ENCODE results near the gene ANKRD55. TPM values are rescaled to one million over a fixed set of nuclear protein-coding genes. Genes with fewer than 3 reads are reported as not detected.
"Not testable (repeated sequence)": the region's sequence is repeated elsewhere in the genome, so short reads cannot be mapped to it uniquely, and the experiment has no call there.

Gene ANKRD55
- total RNA-seq, 1 experiment from 2014 or later = not detected

DNA sequence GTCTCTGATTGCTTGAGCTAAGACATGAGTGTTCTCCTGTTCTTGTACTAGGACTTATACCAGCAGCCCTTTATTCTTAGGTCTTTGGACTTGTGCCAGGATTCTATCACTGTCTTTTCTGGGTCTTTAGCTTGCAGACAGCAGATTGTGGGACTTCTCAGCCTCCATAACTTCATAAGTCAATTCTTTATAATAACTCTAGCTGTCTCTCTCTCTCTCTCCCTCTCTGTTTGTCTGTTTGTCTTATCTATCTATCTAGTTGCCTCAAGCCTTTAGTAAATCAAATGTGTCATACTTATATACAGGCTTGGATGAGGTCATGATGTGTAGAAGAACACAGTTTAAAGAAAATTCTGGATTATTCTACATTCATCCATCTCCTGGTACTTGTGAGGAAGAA is 11.5 kb upstream of the ANKRD55 start:
- Mint-ChIP-seq H3K4me1 (no peaks in the 10 kb centered on the region), H3K27ac (no peak overlapping the region), H3K4me3 (no peak overlapping the region), H3K9me3 (peaks cover 44% of the 10 kb centered on the region), H3K27me3 (ENCODE audit: low read depth) (peaks cover 6% of the 10 kb centered on the region; the same call in 1 of the 2 replicates), H3K36me3 (peaks cover 23% of the 10 kb centered on the region)
- TF ChIP-seq ZMAT4 (CRISPR knock-in tag; IDR thresholded peaks at IDR 0.05) (no peak), NR1H2 (CRISPR knock-in tag; IDR thresholded peaks at IDR 0.05) (no peak), JUN (CRISPR knock-in tag; IDR thresholded peaks at IDR 0.05) (no peak), ATF1 (CRISPR knock-in tag; IDR thresholded peaks at IDR 0.05) (no peak), SMAD4 (CRISPR knock-in tag; IDR thresholded peaks at IDR 0.05) (no peak), HMGA2 (CRISPR knock-in tag; IDR thresholded peaks at IDR 0.05) (no peak), ZNF512 (CRISPR knock-in tag; IDR thresholded peaks at IDR 0.05; ENCODE audit: borderline replicate concordance) (no peak), NR3C1 (CRISPR knock-in tag; conservative IDR thresholded peaks at IDR 0.05; ENCODE audit: low read depth) (no peak), RELA (CRISPR knock-in tag; IDR thresholded peaks at IDR 0.05; ENCODE audit: borderline replicate concordance) (no peak), TEAD4 (CRISPR knock-in tag; IDR thresholded peaks at IDR 0.05) (no peak), FOXP1 (CRISPR knock-in tag; IDR thresholded peaks at IDR 0.05; ENCODE audit: borderline replicate concordance) (no peak)
- POLR2A ChIA-PET = no interaction called here
- ATAC-seq (no peak), DNase-seq (ENCODE audit: low spot score) (no peak)
- CTCF ChIA-PET = no interaction called here

DNA sequence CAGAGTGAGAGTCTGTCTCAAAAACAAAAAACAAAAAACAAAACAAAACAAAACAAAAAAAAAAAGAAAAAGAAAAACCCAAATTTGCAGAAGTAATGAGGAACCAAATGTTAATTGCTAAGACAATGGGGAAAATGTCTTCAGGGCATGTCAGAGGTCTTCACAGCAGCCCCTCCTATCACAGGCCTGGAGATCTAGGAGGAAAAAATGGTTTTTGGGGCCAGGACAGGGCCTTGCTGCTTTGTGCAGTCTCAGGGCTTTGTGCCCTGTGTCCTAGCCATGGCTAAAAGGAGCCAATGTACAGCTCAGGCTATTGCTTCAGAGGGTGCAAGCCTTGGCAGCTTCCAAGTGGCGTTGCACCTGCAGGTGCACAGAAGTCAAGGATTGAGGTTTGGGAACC is 9.1 kb upstream of the ANKRD55 start:
- Mint-ChIP-seq H3K9me3 (peaks cover 46% of the 10 kb centered on the region), H3K36me3 (peaks cover 24% of the 10 kb centered on the region)
- H3K27ac Mint-ChIP-seq; H3K4me3 Mint-ChIP-seq; ATAC-seq; DNase-seq (ENCODE audit: low spot score); H3K4me1 Mint-ChIP-seq; CTCF ChIA-PET; POLR2A ChIA-PET; H3K27me3 Mint-ChIP-seq (ENCODE audit: low read depth): not testable (repeated sequence)

DNA sequence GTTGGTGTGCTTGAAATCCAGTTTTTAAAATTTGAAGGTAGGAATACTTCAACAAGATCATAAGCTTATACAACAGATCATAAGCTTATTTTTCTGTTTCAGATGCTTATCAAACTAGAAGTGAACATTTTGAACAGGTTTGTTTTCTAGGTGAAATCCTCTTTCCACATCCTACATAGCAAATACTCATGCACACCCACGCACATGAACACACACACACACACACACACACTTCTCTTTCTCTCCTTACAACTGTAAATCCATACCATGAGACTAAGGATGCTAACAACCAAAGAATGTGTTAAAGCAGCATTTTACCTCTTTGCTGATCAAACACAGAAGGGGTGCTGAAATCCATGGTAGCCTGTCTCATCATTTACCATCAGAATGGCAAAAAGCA is 592 bp downstream of the ANKRD55 start:
- Mint-ChIP-seq H3K4me1 (peaks cover 31% of the 10 kb centered on the region), H3K27me3 (ENCODE audit: low read depth) (no peaks in the 10 kb centered on the region), H3K4me3 (no peak overlapping the region), H3K27ac (no peak overlapping the region), H3K36me3 (no peaks in the 10 kb centered on the region), H3K9me3 (no peaks in the 10 kb centered on the region)
- no peak for ATAC-seq
- POLR2A ChIA-PET = no interaction called here
- CTCF ChIA-PET = no interaction called here
- DNase-seq (ENCODE audit: low spot score) = no peak
- no peak for TF ChIP-seq FOXJ3 (CRISPR knock-in tag; IDR thresholded peaks at IDR 0.05; ENCODE audit: borderline replicate concordance)
- TF ChIP-seq ZNF671 (CRISPR knock-in tag; IDR thresholded peaks at IDR 0.05) = no peak
- TF ChIP-seq PRRX2 (CRISPR knock-in tag; IDR thresholded peaks at IDR 0.05) = no peak
- TF ChIP-seq, protein P1, sequence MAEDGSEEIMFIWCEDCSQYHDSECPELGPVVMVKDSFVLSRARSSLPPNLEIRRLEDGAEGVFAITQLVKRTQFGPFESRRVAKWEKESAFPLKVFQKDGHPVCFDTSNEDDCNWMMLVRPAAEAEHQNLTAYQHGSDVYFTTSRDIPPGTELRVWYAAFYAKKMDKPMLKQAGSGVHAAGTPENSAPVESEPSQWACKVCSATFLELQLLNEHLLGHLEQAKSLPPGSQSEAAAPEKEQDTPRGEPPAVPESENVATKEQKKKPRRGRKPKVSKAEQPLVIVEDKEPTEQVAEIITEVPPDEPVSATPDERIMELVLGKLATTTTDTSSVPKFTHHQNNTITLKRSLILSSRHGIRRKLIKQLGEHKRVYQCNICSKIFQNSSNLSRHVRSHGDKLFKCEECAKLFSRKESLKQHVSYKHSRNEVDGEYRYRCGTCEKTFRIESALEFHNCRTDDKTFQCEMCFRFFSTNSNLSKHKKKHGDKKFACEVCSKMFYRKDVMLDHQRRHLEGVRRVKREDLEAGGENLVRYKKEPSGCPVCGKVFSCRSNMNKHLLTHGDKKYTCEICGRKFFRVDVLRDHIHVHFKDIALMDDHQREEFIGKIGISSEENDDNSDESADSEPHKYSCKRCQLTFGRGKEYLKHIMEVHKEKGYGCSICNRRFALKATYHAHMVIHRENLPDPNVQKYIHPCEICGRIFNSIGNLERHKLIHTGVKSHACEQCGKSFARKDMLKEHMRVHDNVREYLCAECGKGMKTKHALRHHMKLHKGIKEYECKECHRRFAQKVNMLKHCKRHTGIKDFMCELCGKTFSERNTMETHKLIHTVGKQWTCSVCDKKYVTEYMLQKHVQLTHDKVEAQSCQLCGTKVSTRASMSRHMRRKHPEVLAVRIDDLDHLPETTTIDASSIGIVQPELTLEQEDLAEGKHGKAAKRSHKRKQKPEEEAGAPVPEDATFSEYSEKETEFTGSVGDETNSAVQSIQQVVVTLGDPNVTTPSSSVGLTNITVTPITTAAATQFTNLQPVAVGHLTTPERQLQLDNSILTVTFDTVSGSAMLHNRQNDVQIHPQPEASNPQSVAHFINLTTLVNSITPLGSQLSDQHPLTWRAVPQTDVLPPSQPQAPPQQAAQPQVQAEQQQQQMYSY (CRISPR knock-in tag; IDR thresholded peaks at IDR 0.05) = no peak
- TF ChIP-seq ZNF396 (CRISPR knock-in tag; IDR thresholded peaks at IDR 0.05; ENCODE audit: borderline replicate concordance) = no peak

DNA sequence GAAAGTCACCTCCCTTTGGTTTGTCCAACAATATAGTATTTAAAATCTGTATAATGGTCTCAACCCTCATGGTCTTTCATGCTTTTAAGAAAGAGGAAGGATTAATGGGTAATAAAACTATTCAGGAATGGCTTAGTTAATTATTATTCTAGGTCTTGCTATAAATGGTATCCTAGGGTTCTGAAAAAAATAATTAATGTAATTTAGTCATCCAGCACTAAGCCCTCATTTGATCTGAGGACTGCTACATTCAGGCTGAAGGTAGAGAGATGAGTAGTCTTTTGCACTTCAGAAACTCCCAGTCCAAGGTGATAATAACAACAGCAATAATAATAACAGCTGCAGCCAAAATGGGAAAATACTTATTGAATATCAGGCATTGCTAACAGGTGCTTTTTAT is 2.6 kb downstream of the ANKRD55 start:
- no peaks in the 10 kb centered on the region for H3K27me3 Mint-ChIP-seq (ENCODE audit: low read depth)
- POLR2A ChIA-PET = no interaction called here
- H3K36me3 Mint-ChIP-seq = no peaks in the 10 kb centered on the region
- ATAC-seq (no peak), DNase-seq (ENCODE audit: low spot score) (no peak)
- H3K4me1 Mint-ChIP-seq = peaks cover 28% of the 10 kb centered on the region
- no peak overlapping the region for H3K27ac Mint-ChIP-seq
- peaks cover 5% of the 10 kb centered on the region; the same call in 1 of the 2 replicates for H3K9me3 Mint-ChIP-seq
- CTCF ChIA-PET = no interaction called here
- H3K4me3 Mint-ChIP-seq = no peak overlapping the region
- TF ChIP-seq OVOL2 (CRISPR knock-in tag; IDR thresholded peaks at IDR 0.05; ENCODE audit: borderline replicate concordance) = no peak
- TF ChIP-seq NR3C1 (CRISPR knock-in tag; conservative IDR thresholded peaks at IDR 0.05; ENCODE audit: low read depth) = no peak
- TF ChIP-seq, protein P2, sequence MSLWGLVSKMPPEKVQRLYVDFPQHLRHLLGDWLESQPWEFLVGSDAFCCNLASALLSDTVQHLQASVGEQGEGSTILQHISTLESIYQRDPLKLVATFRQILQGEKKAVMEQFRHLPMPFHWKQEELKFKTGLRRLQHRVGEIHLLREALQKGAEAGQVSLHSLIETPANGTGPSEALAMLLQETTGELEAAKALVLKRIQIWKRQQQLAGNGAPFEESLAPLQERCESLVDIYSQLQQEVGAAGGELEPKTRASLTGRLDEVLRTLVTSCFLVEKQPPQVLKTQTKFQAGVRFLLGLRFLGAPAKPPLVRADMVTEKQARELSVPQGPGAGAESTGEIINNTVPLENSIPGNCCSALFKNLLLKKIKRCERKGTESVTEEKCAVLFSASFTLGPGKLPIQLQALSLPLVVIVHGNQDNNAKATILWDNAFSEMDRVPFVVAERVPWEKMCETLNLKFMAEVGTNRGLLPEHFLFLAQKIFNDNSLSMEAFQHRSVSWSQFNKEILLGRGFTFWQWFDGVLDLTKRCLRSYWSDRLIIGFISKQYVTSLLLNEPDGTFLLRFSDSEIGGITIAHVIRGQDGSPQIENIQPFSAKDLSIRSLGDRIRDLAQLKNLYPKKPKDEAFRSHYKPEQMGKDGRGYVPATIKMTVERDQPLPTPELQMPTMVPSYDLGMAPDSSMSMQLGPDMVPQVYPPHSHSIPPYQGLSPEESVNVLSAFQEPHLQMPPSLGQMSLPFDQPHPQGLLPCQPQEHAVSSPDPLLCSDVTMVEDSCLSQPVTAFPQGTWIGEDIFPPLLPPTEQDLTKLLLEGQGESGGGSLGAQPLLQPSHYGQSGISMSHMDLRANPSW (CRISPR knock-in tag; conservative IDR thresholded peaks at IDR 0.05; ENCODE audit: low read depth) = no peak
- TF ChIP-seq TEAD1 (CRISPR knock-in tag; IDR thresholded peaks at IDR 0.05) = no peak
- TF ChIP-seq, protein P3, sequence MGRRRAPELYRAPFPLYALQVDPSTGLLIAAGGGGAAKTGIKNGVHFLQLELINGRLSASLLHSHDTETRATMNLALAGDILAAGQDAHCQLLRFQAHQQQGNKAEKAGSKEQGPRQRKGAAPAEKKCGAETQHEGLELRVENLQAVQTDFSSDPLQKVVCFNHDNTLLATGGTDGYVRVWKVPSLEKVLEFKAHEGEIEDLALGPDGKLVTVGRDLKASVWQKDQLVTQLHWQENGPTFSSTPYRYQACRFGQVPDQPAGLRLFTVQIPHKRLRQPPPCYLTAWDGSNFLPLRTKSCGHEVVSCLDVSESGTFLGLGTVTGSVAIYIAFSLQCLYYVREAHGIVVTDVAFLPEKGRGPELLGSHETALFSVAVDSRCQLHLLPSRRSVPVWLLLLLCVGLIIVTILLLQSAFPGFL (CRISPR knock-in tag; IDR thresholded peaks at IDR 0.05; ENCODE audit: borderline replicate concordance) = no peak
- no peak for TF ChIP-seq MXD4 (CRISPR knock-in tag; IDR thresholded peaks at IDR 0.05; ENCODE audit: borderline replicate concordance)

Data from WTC11 (cell line).